Measurements from ENCODE around the gene RHEX. TPM values are rescaled to one million over a fixed set of nuclear protein-coding genes. Genes with fewer than 3 reads are reported as not detected.

The RHEX gene
- total and polyA plus RNA-seq, 2 of the 13 experiments (the other 11 are each of a cell fraction or from before 2014, with no cell fraction given) = 1.4 to 2.7 TPM

DNA sequence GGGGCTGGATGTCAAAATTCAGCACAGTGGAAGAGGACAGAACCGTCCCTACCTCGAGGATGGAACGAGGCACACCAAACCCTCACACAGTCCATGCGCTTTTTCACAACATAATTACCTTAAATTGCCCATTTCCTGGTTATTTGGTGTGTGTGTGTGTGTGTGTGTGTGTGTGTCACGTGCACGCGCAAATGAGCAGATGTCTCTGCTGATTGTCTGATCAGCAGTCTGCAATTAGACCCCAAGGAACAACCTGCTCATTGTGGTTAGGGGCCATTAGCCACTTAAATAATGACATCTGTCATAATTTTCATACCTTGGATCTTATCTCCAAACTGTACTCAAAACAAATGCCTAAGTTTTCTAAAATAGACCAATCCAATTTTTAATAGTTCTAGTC lies 41.1 kb downstream of the RHEX start:
- Histone ChIP-seq H2AFZ (ENCODE audit: low read length) (no peak overlapping the region), H3K9ac (ENCODE audit: insufficient read depth, low read depth, low read length) (no peak overlapping the region), H3K36me3 (replicated peaks in 1 of 2; ENCODE audit: control insufficient read depth in 1 of 2, insufficient read depth in 2 of 2, low read length in 2 of 2) (no peaks in the 10 kb centered on the region), H3K27ac (ENCODE audit: extremely low read length, insufficient read depth, low read length) (no peak overlapping the region), H3K27me3 (ENCODE audit: control insufficient read depth in 1 of 2, insufficient read depth in 2 of 2, low read length in 2 of 2) (no peaks in the 10 kb centered on the region), H3K9me3 (ENCODE audit: low read length) (no peaks in the 10 kb centered on the region), H3K79me2 (ENCODE audit: insufficient read depth, low read length) (no peaks in the 10 kb centered on the region), H3K4me1 (ENCODE audit: insufficient read depth, low read length) (no peaks in the 10 kb centered on the region), H3K4me2 (ENCODE audit: low read depth, low read length) (no peak overlapping the region), H4K20me1 (ENCODE audit: insufficient read depth, low read length) (no peaks in the 10 kb centered on the region), H3K4me3 (replicated peaks in 1 of 3; ENCODE audit: insufficient read depth in 1 of 3, low read depth in 2 of 3, low read length in 3 of 3) (no peak overlapping the region)
- DNase-seq (ENCODE audit: low spot score) (no peak), FAIRE-seq (no peak), ATAC-seq (no peak)
- in situ Hi-C loops (cut with HindIII; ENCODE audit: extremely low pct_ligation_motif_present, low pct_unique_long_range_greater_than_20kb) = no loop called here
- no TSS peak for BruUV-seq (replicated peaks)
- POLR2A ChIA-PET = no interaction called here
- intact Hi-C loops (cut with micrococcal nuclease; ENCODE audit: unreplicated experiment) = no loop called here
- TF ChIP-seq, protein P1, sequence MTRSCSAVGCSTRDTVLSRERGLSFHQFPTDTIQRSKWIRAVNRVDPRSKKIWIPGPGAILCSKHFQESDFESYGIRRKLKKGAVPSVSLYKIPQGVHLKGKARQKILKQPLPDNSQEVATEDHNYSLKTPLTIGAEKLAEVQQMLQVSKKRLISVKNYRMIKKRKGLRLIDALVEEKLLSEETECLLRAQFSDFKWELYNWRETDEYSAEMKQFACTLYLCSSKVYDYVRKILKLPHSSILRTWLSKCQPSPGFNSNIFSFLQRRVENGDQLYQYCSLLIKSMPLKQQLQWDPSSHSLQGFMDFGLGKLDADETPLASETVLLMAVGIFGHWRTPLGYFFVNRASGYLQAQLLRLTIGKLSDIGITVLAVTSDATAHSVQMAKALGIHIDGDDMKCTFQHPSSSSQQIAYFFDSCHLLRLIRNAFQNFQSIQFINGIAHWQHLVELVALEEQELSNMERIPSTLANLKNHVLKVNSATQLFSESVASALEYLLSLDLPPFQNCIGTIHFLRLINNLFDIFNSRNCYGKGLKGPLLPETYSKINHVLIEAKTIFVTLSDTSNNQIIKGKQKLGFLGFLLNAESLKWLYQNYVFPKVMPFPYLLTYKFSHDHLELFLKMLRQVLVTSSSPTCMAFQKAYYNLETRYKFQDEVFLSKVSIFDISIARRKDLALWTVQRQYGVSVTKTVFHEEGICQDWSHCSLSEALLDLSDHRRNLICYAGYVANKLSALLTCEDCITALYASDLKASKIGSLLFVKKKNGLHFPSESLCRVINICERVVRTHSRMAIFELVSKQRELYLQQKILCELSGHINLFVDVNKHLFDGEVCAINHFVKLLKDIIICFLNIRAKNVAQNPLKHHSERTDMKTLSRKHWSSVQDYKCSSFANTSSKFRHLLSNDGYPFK (CRISPR knock-in tag; IDR thresholded peaks at IDR 0.05; ENCODE audit: borderline replicate concordance) = no peak
- CTCF ChIA-PET (ENCODE audit: low intra/inter-chr PET ratio, low total read pairs) = no interaction called here
- 92% methylated on average over 7 of the region's 7 CpGs for WGBS (ENCODE audit: low lambda C conversion rate)

DNA sequence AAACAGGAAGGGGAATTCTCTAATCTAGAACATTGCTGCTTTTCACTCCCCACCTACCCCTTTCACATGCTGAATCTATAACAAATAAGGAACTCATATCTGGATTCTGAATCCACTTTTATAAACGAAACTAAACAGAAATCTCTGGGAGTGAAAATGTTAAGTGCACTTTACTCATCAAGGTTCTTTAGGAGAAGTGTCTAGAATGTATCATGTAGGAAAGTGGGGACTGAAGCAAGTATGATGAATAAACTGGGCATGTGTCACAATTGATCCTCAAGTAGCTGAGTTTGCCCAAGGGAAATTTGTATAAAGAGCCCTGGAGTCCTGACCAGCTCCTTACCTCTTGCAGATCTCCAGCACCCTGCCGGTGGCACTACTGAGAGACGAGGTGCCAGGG lies 44.4 kb downstream of the RHEX start:
- in situ Hi-C loops (cut with HindIII; ENCODE audit: extremely low pct_ligation_motif_present, low pct_unique_long_range_greater_than_20kb) = no loop called here
- ChIA-PET POLR2A (no interaction called here), CTCF (ENCODE audit: low intra/inter-chr PET ratio, low total read pairs) (no interaction called here)
- Histone ChIP-seq H3K79me2 (ENCODE audit: insufficient read depth, low read length) (no peaks in the 10 kb centered on the region), H3K9me3 (ENCODE audit: low read length) (no peaks in the 10 kb centered on the region), H3K27me3 (ENCODE audit: control insufficient read depth in 1 of 2, insufficient read depth in 2 of 2, low read length in 2 of 2) (no peaks in the 10 kb centered on the region), H4K20me1 (ENCODE audit: insufficient read depth, low read length) (no peaks in the 10 kb centered on the region), H3K36me3 (replicated peaks in 1 of 2; ENCODE audit: control insufficient read depth in 1 of 2, insufficient read depth in 2 of 2, low read length in 2 of 2) (no peaks in the 10 kb centered on the region), H2AFZ (ENCODE audit: low read length) (no peak overlapping the region), H3K4me2 (ENCODE audit: low read depth, low read length) (no peak overlapping the region), H3K4me1 (ENCODE audit: insufficient read depth, low read length) (no peaks in the 10 kb centered on the region), H3K4me3 (replicated peaks in 1 of 3; ENCODE audit: insufficient read depth in 1 of 3, low read depth in 2 of 3, low read length in 3 of 3) (no peak overlapping the region), H3K27ac (ENCODE audit: extremely low read length, insufficient read depth, low read length) (no peak overlapping the region), H3K9ac (ENCODE audit: insufficient read depth, low read depth, low read length) (no peak overlapping the region)
- no TSS peak for BruUV-seq (replicated peaks)
- DNase-seq (ENCODE audit: low spot score) (no peak), FAIRE-seq (no peak), ATAC-seq (no peak)
- intact Hi-C loops (cut with micrococcal nuclease; ENCODE audit: unreplicated experiment) = no loop called here
- WGBS (ENCODE audit: low lambda C conversion rate) = 79% methylated on average over 3 of the region's 3 CpGs
- TF ChIP-seq ZNF883 (CRISPR knock-in tag; IDR thresholded peaks at IDR 0.05; ENCODE audit: not compliant biosample characterization) (no peak), MAZ (IDR thresholded peaks at IDR 0.05; ENCODE audit: borderline replicate concordance, low read depth, low read length) (no peak), MAZ (CRISPR knock-in tag; IDR thresholded peaks at IDR 0.05; ENCODE audit: low read depth) (no peak), HOXA7 (CRISPR knock-in tag; IDR thresholded peaks at IDR 0.05) (no peak), CC2D1A (CRISPR knock-in tag; IDR thresholded peaks at IDR 0.05) (no peak), SP1 (IDR thresholded peaks at IDR 0.05) (no peak), SP1 (CRISPR knock-in tag; IDR thresholded peaks at IDR 0.05) (no peak), POLR2G (IDR thresholded peaks at IDR 0.05; ENCODE audit: low read depth, low read length) (no peak), ZNF292 (CRISPR knock-in tag; IDR thresholded peaks at IDR 0.05; ENCODE audit: borderline replicate concordance, low read depth) (no peak), SCMH1 (CRISPR knock-in tag; IDR thresholded peaks at IDR 0.05; ENCODE audit: borderline replicate concordance) (no peak), ZNF496 (CRISPR knock-in tag; IDR thresholded peaks at IDR 0.05; ENCODE audit: insufficient replicate concordance) (no peak), ZNF839 (CRISPR knock-in tag; IDR thresholded peaks at IDR 0.05; ENCODE audit: borderline replicate concordance) (no peak), ZNF3 (CRISPR knock-in tag; IDR thresholded peaks at IDR 0.05) (no peak)
- TF ChIP-seq, protein P2, sequence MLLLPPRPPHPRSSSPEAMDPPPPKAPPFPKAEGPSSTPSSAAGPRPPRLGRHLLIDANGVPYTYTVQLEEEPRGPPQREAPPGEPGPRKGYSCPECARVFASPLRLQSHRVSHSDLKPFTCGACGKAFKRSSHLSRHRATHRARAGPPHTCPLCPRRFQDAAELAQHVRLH (CRISPR knock-in tag; IDR thresholded peaks at IDR 0.05; ENCODE audit: borderline replicate concordance, low read depth) = no peak
- TF ChIP-seq, protein P3, sequence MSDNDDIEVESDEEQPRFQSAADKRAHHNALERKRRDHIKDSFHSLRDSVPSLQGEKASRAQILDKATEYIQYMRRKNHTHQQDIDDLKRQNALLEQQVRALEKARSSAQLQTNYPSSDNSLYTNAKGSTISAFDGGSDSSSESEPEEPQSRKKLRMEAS (IDR thresholded peaks at IDR 0.05) = no peak

All from HepG2 (cell line).